Measurements from ENCODE around the gene PYROXD2. TPM values are rescaled to one million over a fixed set of nuclear protein-coding genes. Genes with fewer than 3 reads are reported as not detected.
A peak's percentile ranks its signal among the peaks of the same experiment; 100 is the strongest.

The PYROXD2 gene
- total RNA-seq, 1 experiment from 2014 or later, result 2.3 TPM

- intact Hi-C loops (cut with micrococcal nuclease; ENCODE audit: unreplicated experiment), result no loop called here
- in situ Hi-C loops (cut with HindIII; ENCODE audit: low pct_unique_long_range_greater_than_20kb, low sequenced_read_pairs), result no loop called here
- H3K27ac ChIP-seq (ENCODE audit: low read length), result no peak overlapping the region
- ATAC-seq (no peak), DNase-seq (ENCODE audit: low read depth, low spot score) (no peak)
- ChIA-PET CTCF (no interaction called here), POLR2A (no interaction called here)
- no peaks in the 10 kb centered on the region for H3K9me3 ChIP-seq (ENCODE audit: control insufficient read depth, insufficient read depth, low read depth, low read length)
- H3K4me3 ChIP-seq (ENCODE audit: low read depth in 2 of 2, low read length in 2 of 2), result no peak overlapping the region
- TF ChIP-seq REST (IDR thresholded peaks at IDR 0.05; ENCODE audit: insufficient read depth in 1 of 2, low read depth in 2 of 2, low read length in 1 of 2) (no peak), POLR2AphosphoS5 (IDR thresholded peaks at IDR 0.05; ENCODE audit: low read depth, low read length) (no peak), SIN3A (IDR thresholded peaks at IDR 0.05; ENCODE audit: borderline replicate concordance, insufficient read depth, low read depth, low read length) (no peak)
- no TSS peak for BruUV-seq (replicated peaks)
- peaks cover 23% of the 10 kb centered on the region for H3K36me3 ChIP-seq (ENCODE audit: control insufficient read depth, insufficient read depth, low read length)
- H3K27me3 ChIP-seq (ENCODE audit: control insufficient read depth, insufficient read depth, low read length), result no peaks in the 10 kb centered on the region
- no peaks in the 10 kb centered on the region for H3K4me1 ChIP-seq (ENCODE audit: control insufficient read depth, insufficient read depth, low read length)
Measured at GRCh38 chr10:98433371-98433770, 18.4 kb upstream of the PYROXD2 start.

GRCh38 chr10:98432330-98432729 is 17.3 kb upstream of the PYROXD2 start:
- no peak for ATAC-seq
- CTCF ChIA-PET, result no interaction called here
- intact Hi-C loops (cut with micrococcal nuclease; ENCODE audit: unreplicated experiment) (no loop called here), in situ Hi-C loops (cut with HindIII; ENCODE audit: low pct_unique_long_range_greater_than_20kb, low sequenced_read_pairs) (no loop called here)
- Histone ChIP-seq H3K27ac (ENCODE audit: low read length) (no peak overlapping the region), H3K4me1 (ENCODE audit: control insufficient read depth, insufficient read depth, low read length) (no peaks in the 10 kb centered on the region), H3K9me3 (ENCODE audit: control insufficient read depth, insufficient read depth, low read depth, low read length) (no peaks in the 10 kb centered on the region), H3K4me3 (ENCODE audit: low read depth in 2 of 2, low read length in 2 of 2) (no peak overlapping the region), H3K27me3 (ENCODE audit: control insufficient read depth, insufficient read depth, low read length) (no peaks in the 10 kb centered on the region), H3K36me3 (ENCODE audit: control insufficient read depth, insufficient read depth, low read length) (peaks cover 27% of the 10 kb centered on the region)
- no peak for DNase-seq (ENCODE audit: low read depth, low spot score)
- TF ChIP-seq POLR2AphosphoS5 (IDR thresholded peaks at IDR 0.05; ENCODE audit: low read depth, low read length) (no peak), REST (IDR thresholded peaks at IDR 0.05; ENCODE audit: insufficient read depth in 1 of 2, low read depth in 2 of 2, low read length in 1 of 2) (no peak)
- BruUV-seq (replicated peaks), result TSS peak; percentile 18
- POLR2A ChIA-PET, result no interaction called here

- ChIA-PET CTCF (no interaction called here), POLR2A (no interaction called here)
- no TSS peak for BruUV-seq (replicated peaks)
- Histone ChIP-seq H3K4me3 (ENCODE audit: low read depth in 2 of 2, low read length in 2 of 2) (no peak overlapping the region), H3K36me3 (ENCODE audit: control insufficient read depth, insufficient read depth, low read length) (peaks cover 27% of the 10 kb centered on the region), H3K27ac (ENCODE audit: low read length) (no peak overlapping the region), H3K27me3 (ENCODE audit: control insufficient read depth, insufficient read depth, low read length) (no peaks in the 10 kb centered on the region), H3K4me1 (ENCODE audit: control insufficient read depth, insufficient read depth, low read length) (no peaks in the 10 kb centered on the region), H3K9me3 (ENCODE audit: control insufficient read depth, insufficient read depth, low read depth, low read length) (no peaks in the 10 kb centered on the region)
- in situ Hi-C loops (cut with HindIII; ENCODE audit: low pct_unique_long_range_greater_than_20kb, low sequenced_read_pairs) (no loop called here), intact Hi-C loops (cut with micrococcal nuclease; ENCODE audit: unreplicated experiment) (no loop called here)
- TF ChIP-seq REST (IDR thresholded peaks at IDR 0.05; ENCODE audit: insufficient read depth in 1 of 2, low read depth in 2 of 2, low read length in 1 of 2), result no peak
- TF ChIP-seq POLR2AphosphoS5 (IDR thresholded peaks at IDR 0.05; ENCODE audit: low read depth, low read length), result no peak
- TF ChIP-seq CTCF (IDR thresholded peaks at IDR 0.05), result no peak
- TF ChIP-seq SIN3A (IDR thresholded peaks at IDR 0.05; ENCODE audit: borderline replicate concordance, insufficient read depth, low read depth, low read length), result no peak
- no peak for TF ChIP-seq TCF7L2 (IDR thresholded peaks at IDR 0.05; ENCODE audit: low read depth, low read length)
- ATAC-seq, result no peak
- DNase-seq (ENCODE audit: low read depth, low spot score), result no peak
Measured at GRCh38 chr10:98431016-98431415, 16.0 kb upstream of the PYROXD2 start.
